ENCODE data around the gene AGBL1. TPM values are rescaled to one million over a fixed set of nuclear protein-coding genes. Genes with fewer than 3 reads are reported as not detected.

The AGBL1 gene
- total and polyA plus RNA-seq, 2 experiments from 2014 or later: 0.03 TPM; not detected in 1

GRCh38 chr15:86879250-86880229 is 799.9 kb downstream of the AGBL1 start:
- Histone ChIP-seq H3K4me1 (ENCODE audit: insufficient read depth) (no peaks in the 10 kb centered on the region), H3K27me3 (ENCODE audit: insufficient read depth) (no peaks in the 10 kb centered on the region), H3F3A (replicated peaks; ENCODE audit: low read depth) (no peaks in the 10 kb centered on the region), H3K4me3 (no peak overlapping the region), H3K79me2 (replicated peaks; ENCODE audit: insufficient read depth) (no peaks in the 10 kb centered on the region), H3K27ac (ENCODE audit: low read depth) (no peak overlapping the region), H3K36me3 (ENCODE audit: insufficient read depth) (no peaks in the 10 kb centered on the region), H3K4me2 (no peak overlapping the region), H4K20me1 (replicated peaks; ENCODE audit: insufficient read depth) (no peaks in the 10 kb centered on the region), H2AFZ (no peak overlapping the region), H3K9me2 (ENCODE audit: insufficient read depth) (peaks cover 7% of the 10 kb centered on the region; the same call in 1 of the 2 replicates)
- Mint-ChIP-seq H3K36me3 (ENCODE audit: low read depth) (no peaks in the 10 kb centered on the region), H3K9me3 (no peaks in the 10 kb centered on the region), H3K4me3 (no peak overlapping the region), H3K4me1 (peaks cover 3% of the 10 kb centered on the region; the same call in 1 of the 3 replicates), H3K27me3 (ENCODE audit: insufficient read depth, low read depth, poor library complexity) (no peaks in the 10 kb centered on the region), H3K27ac (no peak overlapping the region)
- TF ChIP-seq, protein P1, sequence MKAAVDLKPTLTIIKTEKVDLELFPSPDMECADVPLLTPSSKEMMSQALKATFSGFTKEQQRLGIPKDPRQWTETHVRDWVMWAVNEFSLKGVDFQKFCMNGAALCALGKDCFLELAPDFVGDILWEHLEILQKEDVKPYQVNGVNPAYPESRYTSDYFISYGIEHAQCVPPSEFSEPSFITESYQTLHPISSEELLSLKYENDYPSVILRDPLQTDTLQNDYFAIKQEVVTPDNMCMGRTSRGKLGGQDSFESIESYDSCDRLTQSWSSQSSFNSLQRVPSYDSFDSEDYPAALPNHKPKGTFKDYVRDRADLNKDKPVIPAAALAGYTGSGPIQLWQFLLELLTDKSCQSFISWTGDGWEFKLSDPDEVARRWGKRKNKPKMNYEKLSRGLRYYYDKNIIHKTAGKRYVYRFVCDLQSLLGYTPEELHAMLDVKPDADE (IDR thresholded peaks at IDR 0.05): no peak
- no peak for TF ChIP-seq EZH2phosphoT487 (IDR thresholded peaks at IDR 0.05; ENCODE audit: unreplicated experiment)
- TF ChIP-seq CTCF (conservative IDR thresholded peaks at IDR 0.05; ENCODE audit: low read depth in 2 of 2): no peak
- TF ChIP-seq STAT1 (IDR thresholded peaks at IDR 0.05; ENCODE audit: unreplicated experiment): no peak
- TF ChIP-seq REST (IDR thresholded peaks at IDR 0.05; ENCODE audit: unreplicated experiment): no peak
- no peak for TF ChIP-seq ZNF331 (CRISPR knock-in tag; IDR thresholded peaks at IDR 0.05; ENCODE audit: low read depth)
- ATAC-seq (no peak), DNase-seq (ENCODE audit: low spot score) (no peak)

DNA sequence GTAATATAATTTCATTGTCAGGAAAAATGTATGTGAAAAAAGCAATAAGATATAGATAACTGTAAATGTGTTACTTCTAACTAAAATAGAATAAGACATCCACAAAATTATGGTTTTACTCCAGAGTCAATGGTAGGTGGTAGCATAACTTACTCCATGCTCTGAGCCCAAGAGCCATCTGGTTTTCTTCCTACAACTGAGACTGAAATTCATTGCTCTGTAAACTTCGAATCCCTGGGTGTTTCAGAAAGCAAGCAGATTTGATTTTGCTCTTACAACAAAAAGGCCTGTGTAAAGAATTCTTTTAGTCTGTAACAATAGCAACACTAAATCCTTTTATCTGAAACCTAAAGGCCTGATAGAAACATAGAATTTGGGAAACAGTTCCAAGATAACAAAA is 805.9 kb downstream of the AGBL1 start:
- H3K27ac ChIP-seq (ENCODE audit: low read depth): no peak overlapping the region
- no peaks in the 10 kb centered on the region for H3K79me2 ChIP-seq (replicated peaks; ENCODE audit: insufficient read depth)
- H3K9me2 ChIP-seq (ENCODE audit: insufficient read depth): no peaks in the 10 kb centered on the region
- H2AFZ ChIP-seq: no peak overlapping the region
- TF ChIP-seq JUNB (IDR thresholded peaks at IDR 0.05; ENCODE audit: unreplicated experiment) (no peak), EZH2phosphoT487 (IDR thresholded peaks at IDR 0.05; ENCODE audit: unreplicated experiment) (no peak), NANOG (IDR thresholded peaks at IDR 0.05; ENCODE audit: borderline replicate concordance) (no peak), ZNF331 (CRISPR knock-in tag; IDR thresholded peaks at IDR 0.05; ENCODE audit: low read depth) (no peak), STAT1 (IDR thresholded peaks at IDR 0.05; ENCODE audit: unreplicated experiment) (no peak), POLR2AphosphoS5 (IDR thresholded peaks at IDR 0.05; ENCODE audit: low read depth) (no peak), CREB1 (CRISPR knock-in tag; IDR thresholded peaks at IDR 0.05; ENCODE audit: low read depth) (no peak)
- TF ChIP-seq, protein P1 (IDR thresholded peaks at IDR 0.05): no peak
- Mint-ChIP-seq H3K36me3 (ENCODE audit: low read depth) (no peaks in the 10 kb centered on the region), H3K27me3 (ENCODE audit: insufficient read depth, low read depth, poor library complexity) (no peaks in the 10 kb centered on the region), H3K4me1 (no peaks in the 10 kb centered on the region), H3K4me3 (no peak overlapping the region), H3K27ac (no peak overlapping the region), H3K9me3 (no peaks in the 10 kb centered on the region)
- no peaks in the 10 kb centered on the region for H4K20me1 ChIP-seq (replicated peaks; ENCODE audit: insufficient read depth)
- H3K36me3 ChIP-seq (ENCODE audit: insufficient read depth): no peaks in the 10 kb centered on the region
- H3F3A ChIP-seq (replicated peaks; ENCODE audit: low read depth): no peaks in the 10 kb centered on the region
- no peak overlapping the region for H3K4me3 ChIP-seq
- DNase-seq (ENCODE audit: low spot score) (no peak), ATAC-seq (no peak)
- no peak overlapping the region for H3K4me2 ChIP-seq
- no peaks in the 10 kb centered on the region for H3K4me1 ChIP-seq (ENCODE audit: insufficient read depth)
- no peaks in the 10 kb centered on the region for H3K27me3 ChIP-seq (ENCODE audit: insufficient read depth)

Measured in GM23338 (cell line).